ENCODE measurements around the gene KRTAP2-1. TPM values are rescaled to one million over a fixed set of nuclear protein-coding genes. Genes with fewer than 3 reads are reported as not detected.
"Not testable (repeated sequence)": the region's sequence is repeated elsewhere in the genome, so short reads cannot be mapped to it uniquely, and the experiment has no call there.

The KRTAP2-1 gene
- polyA plus RNA-seq, 2 of the 4 experiments (the other 2 are of a cell fraction) = not detected

- no peak for TF ChIP-seq ESRRA (IDR thresholded peaks at IDR 0.05; ENCODE audit: borderline replicate concordance, low read length)
Measured at GRCh38 chr17:41061964-41062363, 14.8 kb upstream of the KRTAP2-1 start (continued).

GRCh38 chr17:41060052-41060604 lies 13.0 kb upstream of the KRTAP2-1 start, which contains the start of gene KRTAP2-3:
TSS of gene KRTAP2-3 (minus strand) at chr17:41060114. CDS start at chr17:41060050, 64 bp downstream.
- 61% methylated on average over 6 of the region's 6 CpGs for WGBS (ENCODE audit: missing lambda C conversion rate)
- H3K27ac ChIP-seq = peak within 1 kb of the TSS; percentile 34 to 70; a peak in 5 of 6 replicates
- CTCF ChIA-PET = interaction anchor here (0.7 to 2.5 kb wide), 6 partner anchors 150 to 603 kb away, joined by 3 to 12 read pairs (median 4); no protein-coding TSS in a partner anchor
- H3K9me3 ChIP-seq = no peaks in the 10 kb centered on the region
- FAIRE-seq (peak; percentile 97), DNase-seq (ENCODE audit: low read depth in 1 of 2, low spot score in 1 of 2) (peak; percentile 49 to 55), ATAC-seq (peak; percentile 55 to 57; a peak in 4 of 6 replicates)
- TF ChIP-seq JUNB (IDR thresholded peaks at IDR 0.05) (peak; percentile 28; the same call in 1 of the 2 replicates), MAX (IDR thresholded peaks at IDR 0.05) (0 out of 2 replicates have a peak, but pooled peaks have one; percentile 19), MAFK (IDR thresholded peaks at IDR 0.05; ENCODE audit: partially characterized antibody) (peak; percentile 87), BCL3 (IDR thresholded peaks at IDR 0.05) (no peak), FOSL2 (IDR thresholded peaks at IDR 0.05) (no peak), FOSL2 (CRISPR knock-in tag; IDR thresholded peaks at IDR 0.05) (peak; percentile 57), EP300 (IDR thresholded peaks at IDR 0.05) (no peak), HOXB5 (CRISPR knock-in tag; IDR thresholded peaks at IDR 0.05) (0 out of 2 replicates have a peak, but pooled peaks have one; percentile 20)
- peak within 1 kb of the TSS; percentile 43 for H3K4me2 ChIP-seq
- H3K4me1 ChIP-seq = peaks cover 34% of the 10 kb centered on the region
- no peak within 1 kb of the TSS for H3K4me3 ChIP-seq
- POLR2A ChIA-PET = no interaction called here

GRCh38 chr17:41059276-41060051 lies 12.3 kb upstream of the KRTAP2-1 start:
- ATAC-seq = peak; percentile 63 to 65; a peak in 5 of 6 replicates
- CTCF ChIA-PET = interaction anchor here (0.6 to 2.5 kb wide), 12 partner anchors 9 to 494 kb away, joined by 3 to 12 read pairs (median 4); no protein-coding TSS in a partner anchor
- FAIRE-seq, H3K9me3 ChIP-seq, H3K4me3 ChIP-seq, POLR2A ChIA-PET: not testable (repeated sequence)
- TF ChIP-seq FOSL2 (IDR thresholded peaks at IDR 0.05) (peak; percentile 56), FOSL2 (CRISPR knock-in tag; IDR thresholded peaks at IDR 0.05) (peak; percentile 34), GATA3 (IDR thresholded peaks at IDR 0.05; ENCODE audit: borderline replicate concordance) (peak; percentile 19; the same call in 1 of the 2 replicates), JUNB (IDR thresholded peaks at IDR 0.05) (peak; percentile 70), EP300 (IDR thresholded peaks at IDR 0.05) (peak in 1 of 2 experiments; percentile 15; a peak in 1 of 5 replicates), CEBPB (IDR thresholded peaks at IDR 0.05) (peak in 1 of 2 experiments; percentile 48; a peak in 1 of 4 replicates)
- Histone ChIP-seq H3K27ac (peak overlapping the region; percentile 34 to 70; a peak in 5 of 6 replicates), H3K4me1 (peaks cover 34% of the 10 kb centered on the region), H3K4me2 (peak overlapping the region; percentile 43)
- DNase-seq (ENCODE audit: low read depth in 1 of 2, low spot score in 1 of 2) = peak; percentile 36 to 61
- WGBS (ENCODE audit: missing lambda C conversion rate) = 66% methylated on average over 11 of the region's 31 CpGs

GRCh38 chr17:41058741-41059140 lies 11.6 kb upstream of the KRTAP2-1 start:
- Histone ChIP-seq H3K4me1 (peaks cover 34% of the 10 kb centered on the region), H3K9me3 (no peaks in the 10 kb centered on the region), H3K4me3 (no peak overlapping the region), H3K27ac (peak overlapping the region; percentile 34 to 52; a peak in 5 of 6 replicates), H3K4me2 (peak overlapping the region; percentile 43)
- ATAC-seq (no peak), DNase-seq (ENCODE audit: low read depth in 1 of 2, low spot score in 1 of 2) (peak in 1 of 2 experiments; percentile 31), FAIRE-seq (no peak)
- 32% methylated on average over 5 of the region's 5 CpGs for WGBS (ENCODE audit: missing lambda C conversion rate)
- no peak for TF ChIP-seq HMGXB4 (CRISPR knock-in tag; IDR thresholded peaks at IDR 0.05; ENCODE audit: borderline replicate concordance)
- TF ChIP-seq CTCF (IDR thresholded peaks at IDR 0.05) = no peak
- no peak for TF ChIP-seq CBX2 (IDR thresholded peaks at IDR 0.05; ENCODE audit: borderline replicate concordance, low read depth)
- TF ChIP-seq ZC3H11A (IDR thresholded peaks at IDR 0.05) = no peak
- no peak for TF ChIP-seq TFCP2L1 (CRISPR knock-in tag; IDR thresholded peaks at IDR 0.05)
- no peak for TF ChIP-seq ESRRA (IDR thresholded peaks at IDR 0.05; ENCODE audit: borderline replicate concordance, low read length)
- TF ChIP-seq NPAS2 (CRISPR knock-in tag; IDR thresholded peaks at IDR 0.05; ENCODE audit: borderline replicate concordance) = no peak
- TF ChIP-seq FOXS1 (CRISPR knock-in tag; IDR thresholded peaks at IDR 0.05) = no peak
- TF ChIP-seq FOSL2 (IDR thresholded peaks at IDR 0.05) = no peak
- no peak for TF ChIP-seq FOSL2 (CRISPR knock-in tag; IDR thresholded peaks at IDR 0.05)
- TF ChIP-seq BCL3 (IDR thresholded peaks at IDR 0.05) = no peak
- no peak for TF ChIP-seq KDM5A (IDR thresholded peaks at IDR 0.05)
- TF ChIP-seq RNF2 (IDR thresholded peaks at IDR 0.05; ENCODE audit: borderline replicate concordance, low read depth) = no peak
- TF ChIP-seq EP300 (IDR thresholded peaks at IDR 0.05) = no peak
- no peak for TF ChIP-seq CEBPB (IDR thresholded peaks at IDR 0.05)
- ChIA-PET CTCF (interaction anchor here (0.6 to 2.5 kb wide), 13 partner anchors 9 to 494 kb away, joined by 3 to 12 read pairs (median 4); no protein-coding TSS in a partner anchor), POLR2A (no interaction called here)
